GM20431 (cell line): ENCODE measurements around the gene KCND3.

Experiments used
- in situ Hi-C: fragments of 300-500 bp; cut with MseI, MboI; formaldehyde crosslinking; loops from one replicate; pipeline ENCODE4 v1.15.0; 2020; ENCODE audit warnings: low sequenced_read_pairs; ENCODE audit not compliant: unreplicated experiment

The KCND3 gene

DNA sequence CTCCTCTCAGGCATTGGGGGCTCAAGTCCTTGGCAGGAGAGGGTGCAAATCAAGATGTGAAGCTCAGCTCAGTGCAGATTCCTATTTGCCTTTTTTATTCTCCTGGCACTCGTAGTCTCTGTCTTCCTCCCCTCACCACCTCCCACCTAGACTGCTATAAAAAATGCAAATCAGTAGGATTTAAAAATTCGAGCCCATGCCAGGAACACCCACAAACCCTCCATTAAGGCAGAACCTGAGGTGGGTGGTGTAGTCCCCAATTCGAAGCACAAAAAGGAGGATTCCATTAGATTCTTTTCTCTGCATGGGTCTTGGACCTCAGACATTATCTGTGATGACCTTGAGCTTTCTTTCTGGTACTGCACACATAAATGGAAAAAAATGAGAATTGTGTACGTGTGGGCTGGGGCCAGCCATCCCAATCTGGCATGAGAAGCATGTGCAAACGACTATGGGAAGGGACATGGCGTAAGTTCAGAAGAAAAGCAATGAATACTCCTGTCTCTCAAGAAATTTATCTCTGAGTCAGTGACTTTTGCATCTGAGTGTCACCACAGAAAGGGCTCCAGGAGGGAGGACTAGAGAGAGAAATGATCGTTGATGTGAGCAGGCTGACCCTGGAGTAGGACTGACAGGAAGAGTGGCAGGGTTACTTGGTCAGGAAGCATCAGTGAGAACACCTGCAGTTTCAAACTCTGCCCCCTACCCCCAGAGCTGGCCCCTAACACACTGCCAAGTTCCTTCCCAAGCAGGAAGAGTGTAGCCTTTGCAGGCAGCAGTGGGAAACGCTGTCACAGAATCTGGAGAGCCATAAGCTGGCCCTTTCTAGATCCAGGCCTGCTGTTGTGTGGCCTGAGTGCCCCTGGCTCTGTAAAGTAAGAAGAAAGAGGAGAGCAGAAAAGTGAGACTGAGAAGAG is 252.0 kb downstream of the KCND3 start:
- in situ Hi-C loops, result no loop called here

DNA sequence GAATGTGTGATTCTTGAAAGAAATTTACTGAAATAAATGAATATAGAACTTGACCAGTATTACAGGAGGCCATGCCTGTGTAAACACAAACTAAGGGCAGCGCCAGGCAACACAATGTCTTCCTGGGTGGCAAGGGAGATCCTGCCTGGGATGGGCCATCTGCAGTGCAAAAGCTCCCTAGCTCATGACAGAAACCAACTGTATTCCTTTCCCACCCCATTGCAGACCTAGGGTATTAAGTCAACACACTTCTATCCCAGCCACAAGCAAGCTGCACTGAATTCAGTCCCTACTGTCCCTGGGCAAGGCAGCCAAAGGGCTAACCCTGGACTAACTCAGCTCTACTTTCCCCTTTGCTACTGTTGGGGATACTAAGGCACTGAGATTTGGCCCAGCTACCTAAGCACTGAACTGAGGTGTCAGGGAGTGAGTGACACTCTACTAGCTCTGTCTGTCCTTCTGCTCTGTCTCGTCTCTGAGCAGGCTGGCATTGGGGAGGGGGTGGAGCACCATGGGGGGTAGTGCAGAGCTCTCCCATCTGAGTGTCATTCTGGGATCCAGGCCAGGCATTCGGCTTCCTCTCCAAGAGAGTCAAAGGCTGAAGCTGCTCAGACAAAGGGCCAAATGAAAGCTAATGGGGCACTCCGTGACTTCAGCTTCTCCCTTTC is 252.8 kb downstream of the KCND3 start:
- in situ Hi-C loops, result no loop called here

DNA sequence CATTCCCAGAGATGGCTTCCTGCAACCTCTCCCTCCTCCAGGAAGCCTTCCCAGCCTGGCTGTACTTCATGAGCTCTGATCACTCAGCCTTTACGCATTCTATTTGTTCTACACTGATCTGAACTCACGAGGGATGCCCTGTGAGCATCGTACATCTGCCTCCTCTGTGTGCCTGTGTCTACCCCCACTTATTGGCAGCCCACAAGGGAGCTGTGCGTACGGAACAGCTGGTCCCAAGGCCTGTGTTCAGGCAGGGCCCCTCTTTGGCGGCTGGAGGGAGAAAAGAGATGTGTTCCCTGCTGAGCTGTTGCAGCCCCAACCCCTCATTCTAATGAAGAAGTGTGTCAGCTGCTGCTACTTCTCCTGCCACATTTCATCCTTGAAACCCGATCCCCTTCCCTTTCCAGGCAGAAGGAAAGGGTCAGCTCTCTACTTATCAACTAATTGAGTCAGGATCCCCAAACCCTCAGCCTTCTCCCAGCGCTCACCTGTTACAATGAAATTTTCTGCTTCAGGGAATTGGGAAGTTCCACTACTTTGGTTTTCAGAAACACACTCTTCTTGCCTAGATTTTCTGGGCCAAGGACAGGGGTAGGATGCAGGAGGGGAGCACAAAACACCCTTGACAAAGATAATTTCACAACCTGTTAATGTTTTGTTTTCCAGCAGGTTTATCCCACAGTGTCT is 253.5 kb downstream of the KCND3 start:
- in situ Hi-C loops, result no loop called here

DNA sequence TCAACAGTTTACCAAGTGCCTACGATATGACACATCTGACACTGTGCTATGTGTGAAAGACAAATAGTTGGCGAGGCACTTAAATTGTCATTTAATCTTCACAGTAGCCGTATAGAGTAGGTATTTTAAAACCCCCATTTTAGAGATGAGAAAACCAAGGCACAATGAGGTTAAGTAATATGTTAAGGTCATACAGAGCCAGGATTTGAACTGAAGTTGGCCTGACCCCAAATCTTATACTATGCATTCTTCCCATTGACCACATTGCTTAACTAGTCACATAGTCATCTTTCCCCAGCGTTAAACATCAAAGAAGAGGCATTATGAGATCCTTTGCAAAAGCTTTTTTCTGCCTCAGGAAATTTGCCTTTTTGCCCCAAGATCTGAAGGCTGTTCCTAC is 254.1 kb downstream of the KCND3 start:
- in situ Hi-C loops, result no loop called here

DNA sequence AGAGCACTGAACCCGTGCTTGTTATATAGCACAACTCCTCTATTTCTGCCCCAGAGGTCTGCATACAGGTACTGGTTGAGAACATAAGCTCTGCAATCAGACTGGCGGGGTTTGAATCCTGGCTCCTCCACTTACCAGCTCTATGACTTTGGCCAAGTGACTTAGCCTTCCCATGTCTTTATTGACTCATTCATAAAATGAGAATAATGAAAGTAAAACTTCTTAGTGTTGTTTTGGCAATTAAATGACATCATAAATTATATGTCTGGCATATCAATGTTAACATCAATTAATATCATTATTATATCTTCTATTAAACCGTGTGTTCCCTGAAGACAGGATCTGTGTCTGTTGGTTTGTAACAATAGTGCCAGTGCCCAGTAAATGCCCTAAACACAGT is 254.6 kb downstream of the KCND3 start:
- in situ Hi-C loops, result no loop called here

DNA sequence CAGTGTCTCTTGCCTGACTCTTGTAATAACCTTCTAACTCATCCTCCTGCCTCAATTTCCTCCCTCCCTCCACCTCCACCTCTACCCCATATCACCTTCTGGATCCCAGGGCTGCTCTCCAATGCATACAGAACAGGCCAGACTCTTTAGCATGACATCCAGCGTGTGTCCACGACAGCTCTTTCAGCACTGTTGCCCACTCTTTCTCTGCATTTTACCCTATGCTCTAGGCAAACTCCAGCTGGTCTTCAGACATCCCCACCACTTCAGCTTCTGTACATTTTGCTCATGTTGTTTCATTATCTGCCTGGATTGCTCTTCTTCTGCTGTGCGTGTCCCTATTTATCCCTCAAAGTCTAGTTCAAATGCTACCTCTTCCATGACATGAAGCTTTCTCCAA is 255.0 kb downstream of the KCND3 start:
- in situ Hi-C loops, result no loop called here

DNA sequence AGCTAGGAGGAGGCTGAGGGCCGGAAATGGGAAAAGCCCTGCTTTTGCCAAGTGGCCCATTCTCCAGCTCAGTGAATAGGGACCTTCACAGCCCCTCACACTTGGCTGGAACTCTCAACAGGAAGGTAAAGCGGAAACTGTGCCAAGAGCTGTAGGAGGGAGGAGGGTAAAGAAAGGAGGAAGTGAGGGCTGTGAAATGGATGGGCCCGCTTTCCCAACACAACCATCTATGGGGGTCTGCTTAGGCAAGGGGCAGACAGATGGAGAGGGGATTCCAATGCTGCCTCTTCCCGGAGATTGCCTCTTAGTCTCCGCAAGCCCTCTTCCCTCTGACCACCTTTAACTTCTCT is 255.5 kb downstream of the KCND3 start:
- in situ Hi-C loops, result no loop called here

DNA sequence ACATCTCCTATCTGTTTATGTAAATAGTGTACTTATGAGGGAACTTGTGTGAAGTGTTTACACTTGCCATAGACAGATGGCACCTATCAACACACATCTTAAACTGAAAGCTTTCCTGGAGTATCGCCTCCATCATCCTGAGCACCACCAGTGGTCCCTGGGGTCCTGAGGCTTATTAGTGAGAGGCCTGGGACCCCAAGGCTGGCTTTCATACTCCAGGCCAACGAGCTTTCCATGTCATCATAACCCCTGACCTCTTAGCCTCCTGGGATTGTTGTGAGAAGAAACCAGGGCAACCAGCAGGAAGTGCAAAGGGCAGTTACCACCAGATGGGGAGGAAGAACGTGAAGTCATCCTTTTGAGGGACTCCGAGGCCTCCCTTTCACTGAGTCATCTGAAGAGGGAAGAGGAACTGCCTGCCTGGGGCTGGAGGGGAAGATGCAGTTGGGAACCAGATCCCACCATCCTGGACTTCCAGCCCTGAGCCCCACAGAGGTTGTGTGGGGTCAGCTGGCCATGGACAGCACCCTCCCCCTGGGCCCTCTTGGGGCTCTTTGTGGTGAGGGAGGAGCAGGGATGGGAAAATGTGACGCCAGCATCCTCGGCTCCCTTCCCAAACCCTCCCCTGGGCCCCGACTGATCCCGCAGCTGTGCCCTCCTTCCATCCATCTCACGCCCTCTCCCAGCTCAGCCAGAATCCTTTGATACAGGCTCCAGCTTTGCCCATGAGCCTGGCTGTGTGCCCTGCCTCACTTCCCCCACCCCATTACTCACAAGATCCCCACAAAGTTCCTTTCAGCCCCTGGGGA is 256.1 kb downstream of the KCND3 start:
- in situ Hi-C loops, result no loop called here

DNA sequence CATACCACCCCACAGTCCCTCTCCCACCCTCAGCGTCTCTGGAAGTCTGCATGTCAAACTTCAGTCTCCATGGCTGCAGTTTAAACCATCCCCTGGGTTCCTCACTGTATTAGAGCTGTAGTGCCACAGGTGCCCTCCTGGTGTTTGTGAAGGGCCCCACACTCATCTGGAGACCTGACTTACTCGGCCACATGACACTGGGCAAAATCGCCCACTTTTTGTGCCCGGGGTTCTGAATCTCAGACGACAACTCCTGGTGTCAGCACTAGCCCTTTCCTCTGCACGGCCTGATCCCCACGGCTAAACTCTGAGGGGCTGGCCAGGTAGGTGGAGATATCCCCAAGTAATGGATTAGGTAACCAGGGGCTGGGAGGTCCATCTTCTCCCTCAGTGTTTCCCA is 256.8 kb downstream of the KCND3 start:
- in situ Hi-C loops, result no loop called here

DNA sequence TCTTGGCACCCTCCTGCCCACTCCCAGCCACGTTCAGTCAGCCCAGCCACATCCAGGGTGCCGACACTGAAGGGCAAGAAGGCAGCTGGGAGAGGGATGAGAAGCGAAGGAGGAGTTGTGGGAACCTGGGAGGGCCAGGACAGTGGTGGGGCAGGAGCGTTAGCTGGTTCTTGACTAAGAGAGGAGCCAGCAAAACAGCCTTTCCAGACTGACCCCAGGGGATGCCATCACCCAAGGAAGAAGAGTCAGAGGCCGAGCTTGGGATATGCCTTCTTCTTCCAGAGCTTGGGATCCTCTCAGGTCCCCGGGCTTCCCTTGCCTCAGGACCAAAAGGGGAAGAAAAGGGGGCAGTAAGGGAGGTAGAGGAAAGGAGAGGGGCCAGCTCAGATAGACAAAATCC is 257.5 kb downstream of the KCND3 start:
- in situ Hi-C loops, result no loop called here

DNA sequence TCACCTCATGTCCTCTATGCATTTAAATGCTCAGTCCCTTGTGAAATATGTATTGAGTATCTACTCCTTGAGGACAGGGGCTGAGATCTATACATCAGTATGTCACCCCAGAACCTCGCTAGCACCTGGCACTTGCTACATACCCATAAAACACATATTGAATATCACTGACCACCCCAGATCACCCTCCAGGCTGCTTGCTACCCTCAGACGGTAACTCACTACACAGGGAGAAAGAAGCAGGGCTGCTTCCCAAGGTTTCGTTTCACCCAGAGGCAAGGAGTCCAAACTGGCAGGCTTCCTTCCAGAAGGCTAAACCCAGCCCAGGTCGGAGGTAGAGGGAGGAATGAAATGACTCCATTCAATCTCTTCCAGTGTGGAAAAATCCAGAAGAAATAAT is 258.8 kb downstream of the KCND3 start:
- in situ Hi-C loops, result no loop called here

DNA sequence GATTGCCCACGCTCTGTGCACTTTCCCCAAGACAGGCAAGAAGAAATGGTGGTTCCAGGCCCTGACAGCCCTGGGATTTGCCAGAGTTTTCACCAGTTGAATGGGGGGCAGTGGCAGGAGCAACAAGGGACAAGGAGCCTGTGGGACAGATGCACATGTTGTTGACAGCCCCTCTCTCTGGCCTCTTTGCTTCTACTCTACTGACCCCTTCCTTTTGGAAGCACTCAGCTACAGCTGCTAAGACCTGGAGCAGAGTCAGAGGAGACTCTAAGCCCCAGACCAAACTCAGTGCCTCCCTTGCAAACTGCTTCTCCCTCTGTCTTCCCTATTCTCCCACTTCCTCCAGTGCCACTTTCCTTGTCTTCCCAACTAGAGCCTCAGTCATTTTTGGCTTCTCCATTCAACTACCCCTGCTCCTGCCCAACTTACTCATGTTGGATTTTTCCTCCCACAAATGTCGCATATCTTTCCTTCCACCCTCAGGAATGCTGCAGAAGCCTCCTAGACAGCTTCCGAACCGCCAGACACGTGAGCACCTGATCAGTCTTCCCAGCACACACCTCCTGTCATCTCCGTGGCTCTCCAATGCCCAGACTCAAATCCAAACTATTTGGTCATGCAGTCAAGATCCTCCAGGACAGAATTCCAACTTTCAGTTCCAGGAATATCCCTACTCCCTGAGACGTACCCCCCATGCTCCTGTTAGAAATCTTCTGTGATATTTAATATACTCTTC is 259.4 kb downstream of the KCND3 start:
- in situ Hi-C loops, result no loop called here

DNA sequence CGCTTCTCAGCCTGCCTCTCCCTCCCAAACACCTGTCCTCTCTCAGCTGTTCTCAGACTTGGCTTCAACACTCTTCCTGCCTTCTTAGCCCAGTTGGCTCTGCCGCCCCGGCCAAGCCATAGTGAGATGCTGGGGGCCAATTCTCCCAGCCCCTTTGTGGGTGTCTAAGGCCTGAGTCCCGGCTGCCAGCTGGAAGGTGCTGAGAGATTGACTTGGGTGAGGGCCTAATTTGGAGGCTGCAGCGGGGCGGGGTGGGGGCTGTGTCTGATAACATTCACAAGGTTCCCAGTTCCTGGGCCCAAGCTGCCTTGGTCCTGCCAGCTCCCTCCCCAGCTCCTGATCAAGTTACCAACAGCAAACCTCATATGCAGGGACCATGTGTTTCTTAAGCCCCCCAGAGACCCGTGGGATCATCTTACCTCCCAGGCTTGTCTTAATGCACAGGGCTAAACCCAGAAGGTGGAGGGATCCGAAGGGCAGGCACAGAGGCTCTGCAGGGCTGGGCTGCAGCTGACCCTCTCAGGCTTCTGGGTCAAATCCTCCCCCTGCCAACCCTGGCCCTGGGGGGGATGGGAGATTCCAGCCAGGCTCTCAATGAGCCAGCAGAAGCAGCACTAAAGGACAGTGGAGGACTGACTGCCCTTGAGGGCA is 260.1 kb downstream of the KCND3 start:
- in situ Hi-C loops, result no loop called here

DNA sequence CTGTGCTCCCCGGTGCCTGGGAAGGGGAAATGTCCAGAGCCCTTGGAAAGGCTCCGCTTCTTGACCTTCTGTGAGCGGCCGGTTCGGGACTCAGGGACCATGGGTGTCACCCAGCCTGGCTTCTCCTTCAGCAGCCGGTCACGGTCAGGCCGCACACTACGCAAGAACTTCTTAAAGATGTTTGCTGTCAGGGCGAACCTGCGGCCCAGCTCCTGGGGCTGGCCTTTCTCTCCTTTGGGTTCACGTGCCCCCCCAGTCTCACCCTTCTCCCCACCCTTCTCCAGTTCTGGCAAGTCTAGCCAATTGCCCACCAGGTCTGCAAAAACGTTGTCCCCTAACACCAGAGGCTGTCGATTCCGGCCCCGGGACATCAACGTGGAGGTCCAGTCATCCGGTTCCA is 262.4 kb downstream of the KCND3 start:
- in situ Hi-C loops, result no loop called here

DNA sequence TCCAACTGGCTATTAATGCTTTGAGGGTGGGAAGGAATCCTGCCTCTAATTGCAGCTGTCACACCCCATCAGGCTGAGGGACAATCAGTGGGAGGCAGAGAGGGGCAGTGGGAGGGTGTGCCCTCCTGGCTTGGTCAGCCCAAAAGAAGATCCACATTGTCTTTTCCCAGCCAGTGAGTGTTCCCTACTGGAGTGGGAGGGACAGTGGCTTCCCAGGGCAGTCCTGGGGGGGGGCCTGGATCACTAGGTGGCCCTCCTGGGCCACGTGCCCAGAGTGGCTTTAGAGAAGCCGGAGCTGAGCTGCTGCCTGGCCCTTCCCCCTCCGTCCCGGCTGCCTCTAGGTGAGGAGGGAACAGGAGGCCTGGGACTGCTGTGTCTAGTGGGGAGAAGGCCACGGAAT is 264.3 kb downstream of the KCND3 start:
- in situ Hi-C loops, result no loop called here

DNA sequence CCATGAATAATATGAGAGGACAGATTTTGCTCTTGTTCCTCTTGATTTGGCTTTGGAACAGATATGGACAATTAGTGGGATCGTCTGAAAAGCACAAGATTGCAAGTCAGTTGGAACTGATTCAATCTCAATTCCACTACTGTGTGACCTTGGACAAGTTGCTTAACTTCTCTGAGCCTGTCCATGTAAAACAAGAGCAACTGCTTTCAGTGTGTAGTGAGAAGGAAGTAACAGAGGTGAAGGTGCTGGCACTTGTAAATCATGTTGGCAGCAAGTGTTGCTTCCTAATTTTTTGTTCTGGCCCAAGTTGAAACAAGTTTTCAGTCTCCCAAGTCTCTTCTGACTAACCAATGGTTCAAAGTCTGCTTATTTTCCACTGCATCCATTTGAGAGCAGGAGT is 265.6 kb downstream of the KCND3 start:
- in situ Hi-C loops, result no loop called here

DNA sequence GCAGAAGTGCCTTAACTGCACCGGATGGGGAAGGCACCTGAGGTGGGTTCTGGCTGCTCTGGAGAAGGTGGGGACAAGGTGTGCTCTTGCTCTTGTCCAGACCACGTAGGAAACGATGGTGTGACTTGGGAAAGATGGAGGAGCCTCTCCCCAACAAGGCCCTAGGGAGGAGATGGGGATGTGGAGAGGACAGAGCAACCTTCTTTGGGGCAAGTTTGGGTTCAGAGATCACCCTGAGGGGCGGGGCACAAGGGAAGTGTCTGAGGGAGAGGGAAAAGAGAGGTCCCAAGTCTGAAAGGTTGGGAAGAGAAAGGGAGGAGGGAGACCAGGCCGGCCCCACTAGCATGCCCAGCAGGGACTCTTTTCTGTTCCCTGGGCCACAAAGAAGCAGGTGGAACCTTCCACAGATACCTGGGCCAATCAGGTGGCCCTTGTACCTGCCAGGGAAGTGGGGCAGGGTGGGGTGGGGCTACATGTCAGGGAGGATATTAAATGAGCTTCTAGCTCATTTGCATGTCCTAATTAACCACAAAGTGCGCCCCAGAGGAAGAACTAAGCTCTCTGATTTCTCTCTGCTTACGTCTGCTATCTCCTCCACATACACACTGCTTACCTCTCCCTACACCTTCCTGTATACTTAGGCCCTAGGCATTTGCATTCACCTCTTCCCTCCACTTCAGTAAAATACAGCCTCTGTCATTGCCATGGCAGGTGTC is 266.2 kb downstream of the KCND3 start:
- in situ Hi-C loops, result no loop called here

DNA sequence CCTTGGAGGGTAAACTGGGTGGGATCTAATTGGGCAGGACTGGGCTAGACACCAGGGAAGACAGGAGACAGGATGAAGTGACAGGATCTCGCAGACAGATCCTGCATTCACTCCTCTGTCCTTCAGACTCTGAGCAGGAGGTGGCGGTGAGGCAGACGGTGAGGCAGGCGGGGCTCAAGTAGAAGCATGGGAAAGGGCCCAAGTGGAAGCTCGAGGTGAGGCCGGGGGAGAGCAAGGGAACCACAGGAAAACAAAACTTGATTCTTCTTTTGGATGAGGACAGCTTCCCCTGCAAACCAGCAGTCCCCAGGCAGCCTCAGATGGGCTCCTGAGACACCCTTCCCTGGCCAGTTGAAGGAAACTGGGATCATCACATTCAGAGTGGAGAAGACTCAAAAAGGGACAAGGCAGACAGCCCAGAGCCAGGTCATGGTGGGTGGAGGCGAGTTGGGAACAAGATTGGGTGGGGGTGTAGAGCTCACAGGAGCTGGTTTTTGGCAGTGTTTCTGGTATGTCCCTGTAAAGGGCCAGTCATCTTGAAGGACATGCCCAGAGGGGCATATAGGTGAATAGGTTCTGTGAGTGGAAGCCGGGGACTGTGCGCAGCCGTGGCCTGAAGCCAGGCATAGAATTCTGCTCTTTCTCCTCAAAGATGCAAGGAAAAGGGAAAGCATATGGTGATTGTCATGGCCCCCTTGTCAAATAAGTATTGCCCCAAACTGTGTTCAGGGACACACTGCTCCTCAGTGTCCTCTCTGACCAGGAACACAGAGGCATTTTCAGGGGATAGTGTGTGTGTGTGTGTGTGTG is 268.3 kb downstream of the KCND3 start:
- in situ Hi-C loops, result no loop called here
